WTC11 (cell line): ENCODE results near the gene CTNND2.

Source experiments
- CBFB ChIP-seq: sonication (generic); formaldehyde crosslinking; IDR thresholded peaks from 2 replicates; pipeline ENCODE4 v1.8.1; 2022; ENCODE audit warnings: mild to moderate bottlenecking, low read depth, missing genetic modification reagents
- TEAD4 ChIP-seq: sonication (generic); formaldehyde crosslinking; IDR thresholded peaks from 2 replicates; pipeline ENCODE4 v1.8.0; 2022; ENCODE audit warnings: mild to moderate bottlenecking, missing genetic modification reagents
- TF ChIP-seq, protein P1 (sequence below): fragments of 200-600 bp; IDR thresholded peaks from 2 replicates; pipeline ENCODE4 v1.8.0; 2022; ENCODE audit warnings: antibody characterized with exemption
- TF ChIP-seq, protein P2 (sequence below): sonication (generic); formaldehyde crosslinking; IDR thresholded peaks from 2 replicates; pipeline ENCODE4 v1.8.1; 2023; ENCODE audit warnings: mild to moderate bottlenecking, missing genetic modification reagents, moderate library complexity
- TF ChIP-seq, protein P3 (sequence below): sonication (generic); formaldehyde crosslinking; IDR thresholded peaks from 2 replicates; pipeline ENCODE4 v1.8.0; 2023; ENCODE audit warnings: missing genetic modification reagents, mild to moderate bottlenecking, borderline replicate concordance

DNA sequence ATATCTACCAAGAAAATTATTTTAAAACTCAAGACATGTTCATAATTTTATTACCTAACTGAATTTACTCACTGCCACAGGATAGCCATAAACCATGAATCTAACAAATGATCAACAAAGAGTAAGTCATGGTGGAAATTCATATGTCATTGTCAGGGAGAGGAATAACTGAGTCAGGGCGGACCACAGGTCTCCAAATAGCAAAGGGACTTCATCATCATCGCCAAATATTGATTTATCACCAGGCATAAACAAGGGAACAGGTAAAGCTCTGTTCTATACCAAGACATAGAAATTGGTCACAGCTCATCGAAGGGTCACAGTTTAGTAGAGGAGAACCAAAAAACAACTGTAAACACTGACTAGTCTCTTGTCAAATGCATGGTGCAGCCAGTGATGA lies 94.8 kb downstream of the CTNND2 start:
- TF ChIP-seq, protein P1, sequence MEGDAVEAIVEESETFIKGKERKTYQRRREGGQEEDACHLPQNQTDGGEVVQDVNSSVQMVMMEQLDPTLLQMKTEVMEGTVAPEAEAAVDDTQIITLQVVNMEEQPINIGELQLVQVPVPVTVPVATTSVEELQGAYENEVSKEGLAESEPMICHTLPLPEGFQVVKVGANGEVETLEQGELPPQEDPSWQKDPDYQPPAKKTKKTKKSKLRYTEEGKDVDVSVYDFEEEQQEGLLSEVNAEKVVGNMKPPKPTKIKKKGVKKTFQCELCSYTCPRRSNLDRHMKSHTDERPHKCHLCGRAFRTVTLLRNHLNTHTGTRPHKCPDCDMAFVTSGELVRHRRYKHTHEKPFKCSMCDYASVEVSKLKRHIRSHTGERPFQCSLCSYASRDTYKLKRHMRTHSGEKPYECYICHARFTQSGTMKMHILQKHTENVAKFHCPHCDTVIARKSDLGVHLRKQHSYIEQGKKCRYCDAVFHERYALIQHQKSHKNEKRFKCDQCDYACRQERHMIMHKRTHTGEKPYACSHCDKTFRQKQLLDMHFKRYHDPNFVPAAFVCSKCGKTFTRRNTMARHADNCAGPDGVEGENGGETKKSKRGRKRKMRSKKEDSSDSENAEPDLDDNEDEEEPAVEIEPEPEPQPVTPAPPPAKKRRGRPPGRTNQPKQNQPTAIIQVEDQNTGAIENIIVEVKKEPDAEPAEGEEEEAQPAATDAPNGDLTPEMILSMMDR: no peak
- no peak for TF ChIP-seq CBFB (CRISPR knock-in tag)
- no peak for TF ChIP-seq TEAD4 (CRISPR knock-in tag)
- TF ChIP-seq, protein P2, sequence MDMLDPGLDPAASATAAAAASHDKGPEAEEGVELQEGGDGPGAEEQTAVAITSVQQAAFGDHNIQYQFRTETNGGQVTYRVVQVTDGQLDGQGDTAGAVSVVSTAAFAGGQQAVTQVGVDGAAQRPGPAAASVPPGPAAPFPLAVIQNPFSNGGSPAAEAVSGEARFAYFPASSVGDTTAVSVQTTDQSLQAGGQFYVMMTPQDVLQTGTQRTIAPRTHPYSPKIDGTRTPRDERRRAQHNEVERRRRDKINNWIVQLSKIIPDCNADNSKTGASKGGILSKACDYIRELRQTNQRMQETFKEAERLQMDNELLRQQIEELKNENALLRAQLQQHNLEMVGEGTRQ (CRISPR knock-in tag): no peak
- TF ChIP-seq, protein P3, sequence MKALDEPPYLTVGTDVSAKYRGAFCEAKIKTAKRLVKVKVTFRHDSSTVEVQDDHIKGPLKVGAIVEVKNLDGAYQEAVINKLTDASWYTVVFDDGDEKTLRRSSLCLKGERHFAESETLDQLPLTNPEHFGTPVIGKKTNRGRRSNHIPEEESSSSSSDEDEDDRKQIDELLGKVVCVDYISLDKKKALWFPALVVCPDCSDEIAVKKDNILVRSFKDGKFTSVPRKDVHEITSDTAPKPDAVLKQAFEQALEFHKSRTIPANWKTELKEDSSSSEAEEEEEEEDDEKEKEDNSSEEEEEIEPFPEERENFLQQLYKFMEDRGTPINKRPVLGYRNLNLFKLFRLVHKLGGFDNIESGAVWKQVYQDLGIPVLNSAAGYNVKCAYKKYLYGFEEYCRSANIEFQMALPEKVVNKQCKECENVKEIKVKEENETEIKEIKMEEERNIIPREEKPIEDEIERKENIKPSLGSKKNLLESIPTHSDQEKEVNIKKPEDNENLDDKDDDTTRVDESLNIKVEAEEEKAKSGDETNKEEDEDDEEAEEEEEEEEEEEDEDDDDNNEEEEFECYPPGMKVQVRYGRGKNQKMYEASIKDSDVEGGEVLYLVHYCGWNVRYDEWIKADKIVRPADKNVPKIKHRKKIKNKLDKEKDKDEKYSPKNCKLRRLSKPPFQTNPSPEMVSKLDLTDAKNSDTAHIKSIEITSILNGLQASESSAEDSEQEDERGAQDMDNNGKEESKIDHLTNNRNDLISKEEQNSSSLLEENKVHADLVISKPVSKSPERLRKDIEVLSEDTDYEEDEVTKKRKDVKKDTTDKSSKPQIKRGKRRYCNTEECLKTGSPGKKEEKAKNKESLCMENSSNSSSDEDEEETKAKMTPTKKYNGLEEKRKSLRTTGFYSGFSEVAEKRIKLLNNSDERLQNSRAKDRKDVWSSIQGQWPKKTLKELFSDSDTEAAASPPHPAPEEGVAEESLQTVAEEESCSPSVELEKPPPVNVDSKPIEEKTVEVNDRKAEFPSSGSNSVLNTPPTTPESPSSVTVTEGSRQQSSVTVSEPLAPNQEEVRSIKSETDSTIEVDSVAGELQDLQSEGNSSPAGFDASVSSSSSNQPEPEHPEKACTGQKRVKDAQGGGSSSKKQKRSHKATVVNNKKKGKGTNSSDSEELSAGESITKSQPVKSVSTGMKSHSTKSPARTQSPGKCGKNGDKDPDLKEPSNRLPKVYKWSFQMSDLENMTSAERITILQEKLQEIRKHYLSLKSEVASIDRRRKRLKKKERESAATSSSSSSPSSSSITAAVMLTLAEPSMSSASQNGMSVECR (CRISPR knock-in tag): no peak
